ENCODE measurements around the gene SAMD14. TPM values are rescaled to one million over a fixed set of nuclear protein-coding genes. Genes with fewer than 3 reads are reported as not detected.

Gene SAMD14
- total and polyA plus RNA-seq, 2 experiments from 2014 or later, result 0.70 to 4.7 TPM

DNA sequence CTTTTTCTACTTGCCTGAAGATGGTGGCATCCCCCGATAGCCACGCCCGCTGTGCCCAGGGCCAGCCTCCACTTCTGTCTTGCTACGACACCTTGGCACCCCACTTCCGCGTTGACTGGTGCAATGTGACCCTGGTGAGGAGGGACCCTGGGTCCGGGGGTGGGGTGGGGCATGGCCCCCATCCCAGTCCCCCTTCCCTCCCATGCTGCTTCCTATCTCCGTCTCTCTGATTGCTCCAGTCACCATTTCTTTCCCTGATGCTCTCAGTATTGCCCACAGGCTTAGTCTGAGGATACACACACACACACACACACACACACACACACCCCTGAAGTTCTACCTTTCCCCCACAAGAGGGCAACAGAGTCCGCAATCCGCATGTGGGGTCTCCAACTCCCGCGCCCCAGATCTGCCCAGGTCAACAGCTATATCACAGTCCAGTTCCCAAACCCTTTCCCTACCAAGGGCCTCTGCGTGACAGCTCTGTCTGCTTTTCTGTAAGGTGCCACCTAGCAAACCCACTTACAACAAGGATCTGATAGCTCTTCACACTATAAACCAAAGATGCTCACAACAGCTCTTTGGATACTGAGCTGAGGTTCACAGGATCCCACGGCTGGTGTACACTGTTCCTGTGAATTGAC, 39.3 kb upstream of the SAMD14 start:
- H3K27me3 ChIP-seq (ENCODE audit: insufficient read depth), result no peaks in the 10 kb centered on the region
- H2AFZ ChIP-seq, result no peak overlapping the region
- Mint-ChIP-seq H3K36me3 (ENCODE audit: low read depth) (no peaks in the 10 kb centered on the region), H3K9me3 (no peaks in the 10 kb centered on the region; the same call in 2 of the 3 replicates), H3K4me3 (no peak overlapping the region; the same call in 2 of the 3 replicates), H3K27me3 (ENCODE audit: insufficient read depth, low read depth, poor library complexity) (peaks cover 16% of the 10 kb centered on the region), H3K4me1 (peaks cover 27% of the 10 kb centered on the region), H3K27ac (no peak overlapping the region)
- H3K4me3 ChIP-seq, result no peak overlapping the region
- ATAC-seq (peak; percentile 79), DNase-seq (ENCODE audit: low spot score) (peak; percentile 89)
- H3K36me3 ChIP-seq (ENCODE audit: insufficient read depth), result no peaks in the 10 kb centered on the region
- H4K20me1 ChIP-seq (replicated peaks; ENCODE audit: insufficient read depth), result no peaks in the 10 kb centered on the region
- H3K4me1 ChIP-seq (ENCODE audit: insufficient read depth), result no peaks in the 10 kb centered on the region
- H3F3A ChIP-seq (replicated peaks; ENCODE audit: low read depth), result no peaks in the 10 kb centered on the region
- no peaks in the 10 kb centered on the region for H3K79me2 ChIP-seq (replicated peaks; ENCODE audit: insufficient read depth)
- H3K9me2 ChIP-seq (ENCODE audit: insufficient read depth), result no peaks in the 10 kb centered on the region
- H3K4me2 ChIP-seq, result no peak overlapping the region
- H3K27ac ChIP-seq (ENCODE audit: low read depth), result no peak overlapping the region
- TF ChIP-seq, protein P1, sequence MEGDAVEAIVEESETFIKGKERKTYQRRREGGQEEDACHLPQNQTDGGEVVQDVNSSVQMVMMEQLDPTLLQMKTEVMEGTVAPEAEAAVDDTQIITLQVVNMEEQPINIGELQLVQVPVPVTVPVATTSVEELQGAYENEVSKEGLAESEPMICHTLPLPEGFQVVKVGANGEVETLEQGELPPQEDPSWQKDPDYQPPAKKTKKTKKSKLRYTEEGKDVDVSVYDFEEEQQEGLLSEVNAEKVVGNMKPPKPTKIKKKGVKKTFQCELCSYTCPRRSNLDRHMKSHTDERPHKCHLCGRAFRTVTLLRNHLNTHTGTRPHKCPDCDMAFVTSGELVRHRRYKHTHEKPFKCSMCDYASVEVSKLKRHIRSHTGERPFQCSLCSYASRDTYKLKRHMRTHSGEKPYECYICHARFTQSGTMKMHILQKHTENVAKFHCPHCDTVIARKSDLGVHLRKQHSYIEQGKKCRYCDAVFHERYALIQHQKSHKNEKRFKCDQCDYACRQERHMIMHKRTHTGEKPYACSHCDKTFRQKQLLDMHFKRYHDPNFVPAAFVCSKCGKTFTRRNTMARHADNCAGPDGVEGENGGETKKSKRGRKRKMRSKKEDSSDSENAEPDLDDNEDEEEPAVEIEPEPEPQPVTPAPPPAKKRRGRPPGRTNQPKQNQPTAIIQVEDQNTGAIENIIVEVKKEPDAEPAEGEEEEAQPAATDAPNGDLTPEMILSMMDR (conservative IDR thresholded peaks at IDR 0.05; ENCODE audit: low read depth in 2 of 2), result peak; percentile 88 to 96
- TF ChIP-seq EZH2 (IDR thresholded peaks at IDR 0.05; ENCODE audit: low read depth, unreplicated experiment) (no peak), EZH2phosphoT487 (IDR thresholded peaks at IDR 0.05; ENCODE audit: unreplicated experiment) (no peak), CREB1 (CRISPR knock-in tag; IDR thresholded peaks at IDR 0.05; ENCODE audit: low read depth) (peak; percentile 61)
- TF ChIP-seq, protein P2, sequence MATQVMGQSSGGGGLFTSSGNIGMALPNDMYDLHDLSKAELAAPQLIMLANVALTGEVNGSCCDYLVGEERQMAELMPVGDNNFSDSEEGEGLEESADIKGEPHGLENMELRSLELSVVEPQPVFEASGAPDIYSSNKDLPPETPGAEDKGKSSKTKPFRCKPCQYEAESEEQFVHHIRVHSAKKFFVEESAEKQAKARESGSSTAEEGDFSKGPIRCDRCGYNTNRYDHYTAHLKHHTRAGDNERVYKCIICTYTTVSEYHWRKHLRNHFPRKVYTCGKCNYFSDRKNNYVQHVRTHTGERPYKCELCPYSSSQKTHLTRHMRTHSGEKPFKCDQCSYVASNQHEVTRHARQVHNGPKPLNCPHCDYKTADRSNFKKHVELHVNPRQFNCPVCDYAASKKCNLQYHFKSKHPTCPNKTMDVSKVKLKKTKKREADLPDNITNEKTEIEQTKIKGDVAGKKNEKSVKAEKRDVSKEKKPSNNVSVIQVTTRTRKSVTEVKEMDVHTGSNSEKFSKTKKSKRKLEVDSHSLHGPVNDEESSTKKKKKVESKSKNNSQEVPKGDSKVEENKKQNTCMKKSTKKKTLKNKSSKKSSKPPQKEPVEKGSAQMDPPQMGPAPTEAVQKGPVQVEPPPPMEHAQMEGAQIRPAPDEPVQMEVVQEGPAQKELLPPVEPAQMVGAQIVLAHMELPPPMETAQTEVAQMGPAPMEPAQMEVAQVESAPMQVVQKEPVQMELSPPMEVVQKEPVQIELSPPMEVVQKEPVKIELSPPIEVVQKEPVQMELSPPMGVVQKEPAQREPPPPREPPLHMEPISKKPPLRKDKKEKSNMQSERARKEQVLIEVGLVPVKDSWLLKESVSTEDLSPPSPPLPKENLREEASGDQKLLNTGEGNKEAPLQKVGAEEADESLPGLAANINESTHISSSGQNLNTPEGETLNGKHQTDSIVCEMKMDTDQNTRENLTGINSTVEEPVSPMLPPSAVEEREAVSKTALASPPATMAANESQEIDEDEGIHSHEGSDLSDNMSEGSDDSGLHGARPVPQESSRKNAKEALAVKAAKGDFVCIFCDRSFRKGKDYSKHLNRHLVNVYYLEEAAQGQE (IDR thresholded peaks at IDR 0.05; ENCODE audit: unreplicated experiment), result no peak

- H3K27ac Mint-ChIP-seq, result no peak overlapping the region
- no peaks in the 10 kb centered on the region; the same call in 2 of the 3 replicates for H3K9me3 Mint-ChIP-seq
- H3K4me1 ChIP-seq (ENCODE audit: insufficient read depth), result no peaks in the 10 kb centered on the region
- no peak for DNase-seq (ENCODE audit: low spot score)
- H3K4me1 Mint-ChIP-seq, result peaks cover 22% of the 10 kb centered on the region
- no peaks in the 10 kb centered on the region for H3K36me3 ChIP-seq (ENCODE audit: insufficient read depth)
- H2AFZ ChIP-seq, result no peak overlapping the region
- peaks cover 17% of the 10 kb centered on the region for H3K27me3 Mint-ChIP-seq (ENCODE audit: insufficient read depth, low read depth, poor library complexity)
- ATAC-seq, result no peak
- no peaks in the 10 kb centered on the region for H3K27me3 ChIP-seq (ENCODE audit: insufficient read depth)
- no peak overlapping the region for H3K4me3 ChIP-seq
- no peaks in the 10 kb centered on the region for H3K9me2 ChIP-seq (ENCODE audit: insufficient read depth)
- H4K20me1 ChIP-seq (replicated peaks; ENCODE audit: insufficient read depth), result no peaks in the 10 kb centered on the region
- H3K36me3 Mint-ChIP-seq (ENCODE audit: low read depth), result no peaks in the 10 kb centered on the region
- no peaks in the 10 kb centered on the region for H3K79me2 ChIP-seq (replicated peaks; ENCODE audit: insufficient read depth)
- no peak overlapping the region for H3K4me2 ChIP-seq
- no peaks in the 10 kb centered on the region for H3F3A ChIP-seq (replicated peaks; ENCODE audit: low read depth)
- H3K27ac ChIP-seq (ENCODE audit: low read depth), result no peak overlapping the region
- H3K4me3 Mint-ChIP-seq, result no peak overlapping the region
- TF ChIP-seq ZNF114 (CRISPR knock-in tag; IDR thresholded peaks at IDR 0.05), result no peak
Observed at GRCh38 chr17:50168319-50168718, 38.4 kb upstream of the SAMD14 start.

Data from GM23338 (cell line).